NK-92 treated with Interleukin-12 subunit alpha and Interleukin-12 subunit beta, amount 100 ng/mL, for 24 hours (cell line): ENCODE measurements around the gene DISP3.

Experiments
- DNase-seq: peaks from one replicate; lab custom pipeline; 2025; lab: John Stamatoyannopoulos, UW

DISP3 gene

GRCh38 chr1:11461531-11462137 is 17.3 kb upstream of the DISP3 start:
- no peak for DNase-seq

- no peak for DNase-seq
Observed at GRCh38 chr1:11462224-11462923, 16.6 kb upstream of the DISP3 start.

DNA sequence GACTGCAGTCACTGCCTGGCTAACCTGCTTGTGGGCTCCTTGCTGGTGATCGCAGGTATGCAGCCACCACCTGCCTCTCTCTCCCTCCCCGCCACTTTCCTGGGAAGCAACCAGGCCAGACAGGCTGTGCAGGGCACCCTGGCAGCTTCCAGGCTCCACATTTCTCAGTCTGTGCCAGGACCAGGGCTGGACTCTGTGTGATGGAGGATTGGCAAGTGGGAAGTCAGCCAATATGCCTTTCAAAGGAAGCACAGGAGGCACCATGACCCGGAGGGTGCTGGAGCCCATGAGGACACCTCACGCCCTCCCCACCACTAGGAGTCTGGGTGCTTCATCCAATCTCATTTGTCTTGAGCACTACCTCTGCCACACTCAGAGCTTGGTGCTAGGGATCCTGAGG is 15.8 kb upstream of the DISP3 start:
- DNase-seq = no peak

- DNase-seq = no peak
Observed at GRCh38 chr1:11465307-11465706, 13.6 kb upstream of the DISP3 start.

GRCh38 chr1:11466416-11466815 is 12.5 kb upstream of the DISP3 start:
- no peak for DNase-seq

- DNase-seq = no peak
Observed at GRCh38 chr1:11468878-11469277, 10.1 kb upstream of the DISP3 start.

- no peak for DNase-seq
Observed at GRCh38 chr1:11470912-11471311, 8.0 kb upstream of the DISP3 start.

DNA sequence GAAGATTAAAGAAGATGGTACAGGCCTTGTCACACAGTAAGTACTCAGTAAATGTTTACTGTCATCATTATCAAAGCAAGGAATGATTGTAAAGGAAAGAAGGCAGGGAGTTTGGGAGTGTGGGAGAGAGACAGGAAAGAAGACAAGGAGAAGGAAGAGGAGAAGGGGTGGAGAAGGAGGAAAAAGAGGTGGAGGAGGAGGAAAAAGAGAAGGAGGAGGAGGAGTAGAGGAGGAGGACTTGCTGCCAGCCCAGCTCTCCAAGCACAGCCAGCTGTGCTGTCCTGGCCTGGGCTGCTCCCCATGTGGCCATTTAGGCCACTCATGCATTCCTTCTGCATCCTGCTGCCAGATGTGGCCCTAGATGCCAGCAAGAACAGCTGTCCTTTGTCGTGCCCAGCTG is 7.5 kb upstream of the DISP3 start:
- DNase-seq = no peak

DNA sequence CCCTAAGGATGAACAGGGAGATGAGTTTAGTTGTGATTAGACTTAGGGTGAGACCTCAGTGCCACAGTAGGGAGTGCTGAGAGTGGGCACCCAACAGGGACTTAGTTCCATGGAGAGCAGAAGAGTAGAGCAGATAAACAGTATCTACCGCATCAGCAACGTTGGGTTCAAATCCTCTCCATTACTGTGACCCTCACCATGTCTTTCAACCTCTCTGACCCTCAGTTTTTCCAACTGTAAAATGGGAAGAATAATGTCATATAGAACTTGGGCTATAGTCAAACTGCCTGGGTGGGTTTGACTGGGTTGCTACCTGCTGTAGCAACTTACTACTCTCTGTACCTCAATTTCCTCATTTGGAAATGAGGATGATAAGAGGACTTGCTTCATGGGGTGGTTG is 6.7 kb upstream of the DISP3 start:
- no peak for DNase-seq

DNA sequence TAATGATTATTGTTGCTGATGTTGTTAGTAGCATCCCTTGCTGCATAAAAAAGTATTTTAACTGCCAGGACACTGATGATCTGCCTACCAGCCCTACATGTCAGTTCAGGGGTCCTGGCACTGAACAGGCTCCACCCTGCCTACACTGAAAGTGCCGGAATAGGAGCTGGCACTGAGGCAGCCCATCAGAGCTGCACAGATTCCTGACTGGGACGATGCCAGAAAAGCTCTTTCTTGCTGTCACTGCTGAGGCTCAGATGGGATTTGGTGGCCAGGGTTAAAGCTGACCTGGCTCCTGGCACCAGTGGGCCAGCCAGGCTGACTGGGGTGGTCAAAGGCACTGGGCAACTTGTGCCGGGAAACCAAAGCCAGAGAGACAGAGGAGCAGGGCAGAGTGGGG is 6.2 kb upstream of the DISP3 start:
- no peak for DNase-seq

GRCh38 chr1:11473491-11474034 is 5.4 kb upstream of the DISP3 start:
- no peak for DNase-seq

DNA sequence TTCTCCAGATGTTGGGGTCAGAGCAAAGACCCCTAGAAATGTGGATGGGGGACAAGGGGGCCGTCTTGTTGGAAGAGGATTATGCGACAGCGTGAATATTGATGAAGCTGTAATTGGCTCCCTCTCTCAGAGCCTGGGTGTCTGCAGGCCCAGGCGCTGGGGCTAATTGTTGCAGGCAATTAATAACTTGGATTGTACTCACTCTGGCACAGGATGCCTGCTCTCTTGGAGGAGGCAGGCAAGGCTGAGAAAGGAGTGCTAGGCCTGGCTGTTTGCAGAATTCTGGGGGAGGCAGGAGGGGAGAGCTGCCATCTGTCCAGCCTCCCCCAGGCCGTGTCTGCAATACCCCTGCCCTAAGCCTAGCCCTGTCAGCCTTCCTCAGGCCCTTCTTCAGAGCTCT is 4.1 kb upstream of the DISP3 start:
- no peak for DNase-seq

GRCh38 chr1:11475748-11476147 is 3.2 kb upstream of the DISP3 start:
- no peak for DNase-seq

DNA sequence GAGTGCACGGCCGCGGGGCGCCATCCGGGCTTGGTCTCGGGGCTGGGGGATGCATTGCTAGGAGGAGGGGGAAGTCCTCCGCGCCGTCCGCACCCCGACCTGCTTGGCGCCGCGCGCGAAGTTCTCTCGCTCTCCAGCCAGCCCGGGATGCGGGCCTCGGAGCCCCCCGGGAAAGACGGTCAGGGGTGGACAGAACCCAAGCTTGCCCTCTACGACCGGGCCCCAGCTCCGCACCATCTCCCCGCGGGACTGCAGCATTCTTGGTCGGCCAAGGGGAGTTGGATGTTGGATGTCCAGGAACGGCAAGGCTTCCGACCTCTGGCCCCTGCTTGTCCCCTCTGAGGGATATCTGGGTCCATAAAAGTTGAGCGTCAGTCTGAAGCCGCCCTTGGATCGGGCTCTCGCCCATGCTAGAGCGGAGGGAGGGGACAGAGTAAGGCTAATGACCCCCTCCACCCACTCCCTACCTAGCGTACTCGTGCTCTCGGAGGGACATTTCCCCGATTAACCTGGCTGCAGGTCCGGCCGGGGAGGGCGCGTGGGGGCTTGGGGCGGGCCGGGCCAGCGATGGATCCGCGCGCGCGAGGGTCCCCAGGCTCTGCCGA is 522 bp downstream of the DISP3 start:
- no peak for DNase-seq

DNA sequence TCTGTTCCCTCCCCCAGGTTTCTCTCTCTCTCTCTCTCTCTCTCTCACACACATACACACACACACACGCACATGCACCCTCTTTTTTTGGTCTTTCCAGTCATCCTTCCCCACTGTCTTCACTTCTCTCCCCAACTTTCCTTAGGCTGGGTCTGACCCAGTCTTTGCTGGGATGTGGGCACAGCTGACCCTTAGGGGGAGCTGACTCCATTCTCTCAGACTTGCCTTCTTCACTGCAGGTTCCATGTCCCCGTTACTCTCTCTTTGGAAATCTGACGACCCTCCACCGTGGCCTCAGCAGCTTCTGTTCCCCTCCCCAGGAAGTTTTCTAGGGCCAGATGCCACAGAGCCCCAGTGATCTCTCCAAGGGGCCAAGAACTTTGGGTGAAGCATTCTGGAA is 2.1 kb downstream of the DISP3 start:
- DNase-seq = no peak

GRCh38 chr1:11482198-11482597 is 3.2 kb downstream of the DISP3 start:
- no peak for DNase-seq

DNA sequence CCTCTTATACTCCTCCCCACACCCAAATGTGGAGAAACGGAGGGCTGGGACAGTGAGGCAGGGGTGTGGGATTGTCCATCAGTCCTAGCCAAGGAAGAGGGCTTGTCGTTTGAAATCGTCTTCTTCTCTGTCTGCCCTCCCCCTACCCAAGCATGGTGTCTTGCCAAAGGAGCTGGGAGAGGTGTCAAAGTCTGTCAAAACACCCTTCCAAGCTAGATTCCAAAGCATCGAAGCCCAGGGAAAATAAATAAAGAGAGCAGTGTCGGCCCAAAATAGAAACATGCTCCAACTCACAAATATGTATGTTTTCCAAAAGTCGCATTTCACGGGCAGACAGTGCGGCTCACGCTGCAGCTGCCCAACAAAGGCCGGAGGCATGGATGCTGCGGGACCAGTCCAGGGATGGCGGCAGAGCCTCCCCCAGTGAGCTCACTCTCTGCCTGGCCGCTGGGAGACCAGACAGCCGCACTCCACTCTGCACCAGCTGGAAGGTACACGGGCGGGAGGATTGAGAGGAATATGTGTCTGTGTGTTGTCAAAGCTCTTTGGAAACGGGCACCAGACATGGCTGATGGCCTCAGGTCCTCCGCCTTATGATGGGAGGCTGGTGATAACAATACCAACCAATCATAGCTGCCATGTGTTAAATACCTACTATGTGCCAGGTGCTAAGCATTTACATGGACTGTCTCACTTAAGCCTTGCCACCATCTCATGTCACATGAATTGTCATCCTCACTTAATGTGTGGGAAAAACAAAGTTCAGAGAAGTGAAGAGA is 3.9 kb downstream of the DISP3 start:
- DNase-seq = no peak

- no peak for DNase-seq
Observed at GRCh38 chr1:11483581-11484320, 4.8 kb downstream of the DISP3 start.

GRCh38 chr1:11484321-11484655 is 5.3 kb downstream of the DISP3 start:
- DNase-seq = no peak

- no peak for DNase-seq
Observed at GRCh38 chr1:11485191-11485590, 6.2 kb downstream of the DISP3 start.

- no peak for DNase-seq
Observed at GRCh38 chr1:11486231-11487009, 7.5 kb downstream of the DISP3 start.
